CD4-positive, alpha-beta T cell treated with Interleukin-1 beta for 1 hour (primary cell): ENCODE results near the gene GRK1.
A peak's percentile ranks its signal among the peaks of the same experiment; 100 is the strongest.

Source experiments
- DNase-seq, 2 donors: peaks; one replicate each; pipeline ENCODE4 v3.0.0-alpha.2; 2020 to 2022

The GRK1 gene

GRCh38 chr13:113730831-113731191 is 63.8 kb downstream of the GRK1 start:
- no peak for DNase-seq

GRCh38 chr13:113731192-113732175 is 64.5 kb downstream of the GRK1 start:
- DNase-seq: no peak

GRCh38 chr13:113732176-113732960 is 65.3 kb downstream of the GRK1 start:
- DNase-seq: no peak

- DNase-seq: no peak
These were observed 66.2 kb downstream of the GRK1 start for GRCh38 chr13:113732961-113733950.

GRCh38 chr13:113734099-113734825 is 67.2 kb downstream of the GRK1 start:
- no peak for DNase-seq

GRCh38 chr13:113734826-113735125 is 67.8 kb downstream of the GRK1 start:
- no peak for DNase-seq

GRCh38 chr13:113735194-113735593 is 68.2 kb downstream of the GRK1 start:
- no peak for DNase-seq

- DNase-seq: no peak
These were observed 68.7 kb downstream of the GRK1 start for GRCh38 chr13:113735750-113736149.

- DNase-seq: no peak
These were observed 69.3 kb downstream of the GRK1 start for GRCh38 chr13:113736258-113736731.

GRCh38 chr13:113737803-113738202 is 70.8 kb downstream of the GRK1 start:
- DNase-seq: no peak

- DNase-seq: no peak
These were observed 72.7 kb downstream of the GRK1 start for GRCh38 chr13:113739527-113740285.

GRCh38 chr13:113740286-113740556 is 73.2 kb downstream of the GRK1 start:
- no peak for DNase-seq

GRCh38 chr13:113740661-113741060 is 73.6 kb downstream of the GRK1 start:
- DNase-seq: no peak

- peak in 1 of 2 donors; percentile 12 for DNase-seq
These were observed 74.2 kb downstream of the GRK1 start for GRCh38 chr13:113741191-113741668.

- DNase-seq: peak in 1 of 2 donors; percentile 44
These were observed 75.0 kb downstream of the GRK1 start for GRCh38 chr13:113742000-113742441.

GRCh38 chr13:113742445-113743120 is 75.6 kb downstream of the GRK1 start:
- DNase-seq: no peak

GRCh38 chr13:113743366-113744195 is 76.6 kb downstream of the GRK1 start:
- DNase-seq: no peak

- no peak for DNase-seq
These were observed 77.4 kb downstream of the GRK1 start for GRCh38 chr13:113744197-113745000.

- no peak for DNase-seq
These were observed 78.0 kb downstream of the GRK1 start for GRCh38 chr13:113745059-113745458.
